Measurements from ENCODE around the gene UNC13C.

The UNC13C gene

GRCh38 chr15:54579855-54580254 is 601.6 kb downstream of the UNC13C start:
- no peak for DNase-seq
- intact Hi-C loops (cut with DNase I): no loop called here

GRCh38 chr15:54580643-54581042 is 602.4 kb downstream of the UNC13C start:
- no peak for DNase-seq
- intact Hi-C loops (cut with DNase I): no loop called here

- no peak for DNase-seq
These were observed 604.8 kb downstream of the UNC13C start for GRCh38 chr15:54582863-54583643.

GRCh38 chr15:54585063-54585462 is 606.8 kb downstream of the UNC13C start:
- intact Hi-C loops (cut with DNase I): no loop called here
- no peak for DNase-seq

More at GRCh38 chr15:54582863-54583643, 604.8 kb downstream of the UNC13C start:
- intact Hi-C loops (cut with DNase I): no loop called here

- intact Hi-C loops (cut with DNase I): loop anchor here (10.0 kb wide), 1 partner anchor 61 kb away; no protein-coding TSS in a partner anchor
- DNase-seq: no peak
These were observed 615.9 kb downstream of the UNC13C start for GRCh38 chr15:54594115-54594514.

- intact Hi-C loops (cut with DNase I): loop anchor here (10.0 kb wide), 1 partner anchor 55 kb away; no protein-coding TSS in a partner anchor
These were observed 621.1 kb downstream of the UNC13C start for GRCh38 chr15:54599386-54599785.

GRCh38 chr15:54605043-54605442 is 626.8 kb downstream of the UNC13C start:
- DNase-seq: no peak
- intact Hi-C loops (cut with DNase I): no loop called here

More at GRCh38 chr15:54599386-54599785, 621.1 kb downstream of the UNC13C start:
- DNase-seq: no peak

GRCh38 chr15:54605556-54605955 is 627.3 kb downstream of the UNC13C start:
- intact Hi-C loops (cut with DNase I): no loop called here
- DNase-seq: no peak

GRCh38 chr15:54608876-54609835 is 630.9 kb downstream of the UNC13C start:
- intact Hi-C loops (cut with DNase I): no loop called here
- DNase-seq: no peak

- intact Hi-C loops (cut with DNase I): no loop called here
- DNase-seq: no peak
These were observed 639.9 kb downstream of the UNC13C start for GRCh38 chr15:54618120-54618519.

GRCh38 chr15:54619180-54619579 is 640.9 kb downstream of the UNC13C start:
- DNase-seq: no peak
- intact Hi-C loops (cut with DNase I): no loop called here

- intact Hi-C loops (cut with DNase I): no loop called here
- DNase-seq: no peak
These were observed 642.7 kb downstream of the UNC13C start for GRCh38 chr15:54620916-54621315.

GRCh38 chr15:54636147-54636546 is 657.9 kb downstream of the UNC13C start:
- DNase-seq: no peak
- intact Hi-C loops (cut with DNase I): no loop called here

GRCh38 chr15:54638666-54639065 is 660.4 kb downstream of the UNC13C start:
- DNase-seq: no peak
- intact Hi-C loops (cut with DNase I): no loop called here

- no peak for DNase-seq
These were observed 662.6 kb downstream of the UNC13C start for GRCh38 chr15:54640873-54641272.

GRCh38 chr15:54644796-54645195 is 666.6 kb downstream of the UNC13C start:
- intact Hi-C loops (cut with DNase I): no loop called here
- no peak for DNase-seq

More at GRCh38 chr15:54640873-54641272, 662.6 kb downstream of the UNC13C start:
- intact Hi-C loops (cut with DNase I): no loop called here

- no peak for DNase-seq
- intact Hi-C loops (cut with DNase I): loop anchor here (10.0 kb wide), 1 partner anchor 65 kb away; no protein-coding TSS in a partner anchor
These were observed 681.4 kb downstream of the UNC13C start for GRCh38 chr15:54659646-54660045.

GRCh38 chr15:54660356-54660755 is 682.1 kb downstream of the UNC13C start:
- no peak for DNase-seq
- intact Hi-C loops (cut with DNase I): no loop called here

- DNase-seq: no peak
- intact Hi-C loops (cut with DNase I): no loop called here
These were observed 697.0 kb downstream of the UNC13C start for GRCh38 chr15:54675241-54675640.

GRCh38 chr15:54681584-54681983 is 703.3 kb downstream of the UNC13C start:
- DNase-seq: no peak
- intact Hi-C loops (cut with DNase I): no loop called here

Measured in head of caudate nucleus (tissue), 42 donors.